ENCODE measurements around the gene OGFOD1. TPM values are rescaled to one million over a fixed set of nuclear protein-coding genes. Genes with fewer than 3 reads are reported as not detected.

The OGFOD1 gene
- total and polyA plus RNA-seq, 2 of the 13 experiments (the other 11 are each of a cell fraction or from before 2014, with no cell fraction given): 35.2 to 81.3 TPM

DNA sequence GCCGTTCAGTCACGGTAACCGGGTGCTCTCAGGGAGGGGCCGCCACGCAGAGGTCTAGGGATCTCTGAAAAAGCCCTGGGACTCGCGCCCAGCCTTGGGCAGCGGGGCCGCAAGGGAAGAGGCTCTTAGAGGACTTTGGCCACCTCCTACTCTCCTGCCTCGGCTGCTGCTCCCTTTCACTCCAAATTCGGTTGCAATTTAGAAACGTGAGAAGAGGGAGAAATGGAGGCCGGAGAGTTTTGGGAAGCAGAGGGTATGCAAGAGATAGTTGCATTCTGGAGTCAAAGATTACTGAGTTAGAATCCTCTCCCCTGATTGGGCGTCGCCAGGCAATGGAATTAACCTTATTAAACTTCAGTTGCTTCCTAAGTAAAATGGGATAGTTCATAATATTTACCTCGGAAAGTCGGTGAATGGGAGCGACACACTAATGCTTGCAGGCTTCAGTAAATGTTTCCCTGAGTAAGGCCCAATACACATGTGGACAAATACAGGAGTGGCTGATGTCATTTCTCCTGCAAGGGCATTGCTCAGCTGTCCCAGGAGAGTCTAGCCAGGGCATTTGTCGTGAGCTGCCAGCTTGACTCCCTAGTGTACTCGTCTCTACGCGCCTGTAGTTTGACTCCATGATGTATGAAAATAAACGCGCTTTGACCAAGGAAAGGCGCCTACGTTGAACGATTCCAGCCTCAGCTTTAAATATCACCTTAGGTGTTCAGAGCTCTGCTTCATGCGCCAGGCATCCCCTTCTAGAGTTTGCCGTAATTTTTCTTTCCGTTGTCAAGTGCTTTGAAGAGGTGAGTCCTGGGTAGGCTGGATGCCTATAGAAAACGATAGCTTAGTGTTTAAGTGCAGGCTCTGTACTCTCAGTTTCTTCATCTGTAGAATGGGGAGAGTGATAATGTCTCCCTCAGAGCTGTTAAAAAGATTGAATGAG, 667 bp downstream of the OGFOD1 start (continued):
- TF ChIP-seq, protein P1, sequence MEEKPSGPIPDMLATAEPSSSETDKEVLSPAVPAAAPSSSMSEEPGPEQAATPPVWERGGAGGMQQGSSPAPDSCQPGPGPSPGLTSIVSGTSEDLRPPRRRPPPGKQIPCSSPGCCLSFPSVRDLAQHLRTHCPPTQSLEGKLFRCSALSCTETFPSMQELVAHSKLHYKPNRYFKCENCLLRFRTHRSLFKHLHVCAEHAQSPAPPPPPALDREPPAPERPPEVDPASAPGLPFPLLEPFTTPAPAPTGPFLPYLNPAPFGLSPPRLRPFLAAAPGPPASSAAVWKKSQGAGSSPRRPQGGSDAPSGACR (CRISPR knock-in tag; IDR thresholded peaks at IDR 0.05): no peak
- TF ChIP-seq TAF15 (IDR thresholded peaks at IDR 0.05; ENCODE audit: low read depth, low read length, poor library complexity, severe bottlenecking): no peak
- TF ChIP-seq ETV6 (CRISPR knock-in tag; conservative IDR thresholded peaks at IDR 0.05): peak; percentile 17; the same call in 1 of the 2 replicates
- TF ChIP-seq MEIS2 (CRISPR knock-in tag; IDR thresholded peaks at IDR 0.05): peak; percentile 45; the same call in 1 of the 2 replicates
- no peak for TF ChIP-seq ARNTL (CRISPR knock-in tag; IDR thresholded peaks at IDR 0.05)
- TF ChIP-seq ZNF768 (CRISPR knock-in tag; IDR thresholded peaks at IDR 0.05): peak; percentile 23; the same call in 1 of the 2 replicates
- 0 out of 2 replicates have a peak, but pooled peaks have one; percentile 6 for TF ChIP-seq ZNF547 (CRISPR knock-in tag; IDR thresholded peaks at IDR 0.05)
- TF ChIP-seq, protein P2, sequence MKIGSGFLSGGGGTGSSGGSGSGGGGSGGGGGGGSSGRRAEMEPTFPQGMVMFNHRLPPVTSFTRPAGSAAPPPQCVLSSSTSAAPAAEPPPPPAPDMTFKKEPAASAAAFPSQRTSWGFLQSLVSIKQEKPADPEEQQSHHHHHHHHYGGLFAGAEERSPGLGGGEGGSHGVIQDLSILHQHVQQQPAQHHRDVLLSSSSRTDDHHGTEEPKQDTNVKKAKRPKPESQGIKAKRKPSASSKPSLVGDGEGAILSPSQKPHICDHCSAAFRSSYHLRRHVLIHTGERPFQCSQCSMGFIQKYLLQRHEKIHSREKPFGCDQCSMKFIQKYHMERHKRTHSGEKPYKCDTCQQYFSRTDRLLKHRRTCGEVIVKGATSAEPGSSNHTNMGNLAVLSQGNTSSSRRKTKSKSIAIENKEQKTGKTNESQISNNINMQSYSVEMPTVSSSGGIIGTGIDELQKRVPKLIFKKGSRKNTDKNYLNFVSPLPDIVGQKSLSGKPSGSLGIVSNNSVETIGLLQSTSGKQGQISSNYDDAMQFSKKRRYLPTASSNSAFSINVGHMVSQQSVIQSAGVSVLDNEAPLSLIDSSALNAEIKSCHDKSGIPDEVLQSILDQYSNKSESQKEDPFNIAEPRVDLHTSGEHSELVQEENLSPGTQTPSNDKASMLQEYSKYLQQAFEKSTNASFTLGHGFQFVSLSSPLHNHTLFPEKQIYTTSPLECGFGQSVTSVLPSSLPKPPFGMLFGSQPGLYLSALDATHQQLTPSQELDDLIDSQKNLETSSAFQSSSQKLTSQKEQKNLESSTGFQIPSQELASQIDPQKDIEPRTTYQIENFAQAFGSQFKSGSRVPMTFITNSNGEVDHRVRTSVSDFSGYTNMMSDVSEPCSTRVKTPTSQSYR (CRISPR knock-in tag; IDR thresholded peaks at IDR 0.05; ENCODE audit: borderline replicate concordance): no peak
- TF ChIP-seq, protein P3, sequence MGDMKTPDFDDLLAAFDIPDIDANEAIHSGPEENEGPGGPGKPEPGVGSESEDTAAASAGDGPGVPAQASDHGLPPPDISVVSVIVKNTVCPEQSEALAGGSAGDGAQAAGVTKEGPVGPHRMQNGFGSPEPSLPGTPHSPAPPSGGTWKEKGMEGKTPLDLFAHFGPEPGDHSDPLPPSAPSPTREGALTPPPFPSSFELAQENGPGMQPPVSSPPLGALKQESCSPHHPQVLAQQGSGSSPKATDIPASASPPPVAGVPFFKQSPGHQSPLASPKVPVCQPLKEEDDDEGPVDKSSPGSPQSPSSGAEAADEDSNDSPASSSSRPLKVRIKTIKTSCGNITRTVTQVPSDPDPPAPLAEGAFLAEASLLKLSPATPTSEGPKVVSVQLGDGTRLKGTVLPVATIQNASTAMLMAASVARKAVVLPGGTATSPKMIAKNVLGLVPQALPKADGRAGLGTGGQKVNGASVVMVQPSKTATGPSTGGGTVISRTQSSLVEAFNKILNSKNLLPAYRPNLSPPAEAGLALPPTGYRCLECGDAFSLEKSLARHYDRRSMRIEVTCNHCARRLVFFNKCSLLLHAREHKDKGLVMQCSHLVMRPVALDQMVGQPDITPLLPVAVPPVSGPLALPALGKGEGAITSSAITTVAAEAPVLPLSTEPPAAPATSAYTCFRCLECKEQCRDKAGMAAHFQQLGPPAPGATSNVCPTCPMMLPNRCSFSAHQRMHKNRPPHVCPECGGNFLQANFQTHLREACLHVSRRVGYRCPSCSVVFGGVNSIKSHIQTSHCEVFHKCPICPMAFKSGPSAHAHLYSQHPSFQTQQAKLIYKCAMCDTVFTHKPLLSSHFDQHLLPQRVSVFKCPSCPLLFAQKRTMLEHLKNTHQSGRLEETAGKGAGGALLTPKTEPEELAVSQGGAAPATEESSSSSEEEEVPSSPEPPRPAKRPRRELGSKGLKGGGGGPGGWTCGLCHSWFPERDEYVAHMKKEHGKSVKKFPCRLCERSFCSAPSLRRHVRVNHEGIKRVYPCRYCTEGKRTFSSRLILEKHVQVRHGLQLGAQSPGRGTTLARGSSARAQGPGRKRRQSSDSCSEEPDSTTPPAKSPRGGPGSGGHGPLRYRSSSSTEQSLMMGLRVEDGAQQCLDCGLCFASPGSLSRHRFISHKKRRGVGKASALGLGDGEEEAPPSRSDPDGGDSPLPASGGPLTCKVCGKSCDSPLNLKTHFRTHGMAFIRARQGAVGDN (CRISPR knock-in tag; IDR thresholded peaks at IDR 0.05): no peak
- TF ChIP-seq, protein P4, sequence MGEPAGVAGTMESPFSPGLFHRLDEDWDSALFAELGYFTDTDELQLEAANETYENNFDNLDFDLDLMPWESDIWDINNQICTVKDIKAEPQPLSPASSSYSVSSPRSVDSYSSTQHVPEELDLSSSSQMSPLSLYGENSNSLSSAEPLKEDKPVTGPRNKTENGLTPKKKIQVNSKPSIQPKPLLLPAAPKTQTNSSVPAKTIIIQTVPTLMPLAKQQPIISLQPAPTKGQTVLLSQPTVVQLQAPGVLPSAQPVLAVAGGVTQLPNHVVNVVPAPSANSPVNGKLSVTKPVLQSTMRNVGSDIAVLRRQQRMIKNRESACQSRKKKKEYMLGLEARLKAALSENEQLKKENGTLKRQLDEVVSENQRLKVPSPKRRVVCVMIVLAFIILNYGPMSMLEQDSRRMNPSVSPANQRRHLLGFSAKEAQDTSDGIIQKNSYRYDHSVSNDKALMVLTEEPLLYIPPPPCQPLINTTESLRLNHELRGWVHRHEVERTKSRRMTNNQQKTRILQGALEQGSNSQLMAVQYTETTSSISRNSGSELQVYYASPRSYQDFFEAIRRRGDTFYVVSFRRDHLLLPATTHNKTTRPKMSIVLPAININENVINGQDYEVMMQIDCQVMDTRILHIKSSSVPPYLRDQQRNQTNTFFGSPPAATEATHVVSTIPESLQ (CRISPR knock-in tag; conservative IDR thresholded peaks at IDR 0.05): no peak
- TF ChIP-seq, protein P5, sequence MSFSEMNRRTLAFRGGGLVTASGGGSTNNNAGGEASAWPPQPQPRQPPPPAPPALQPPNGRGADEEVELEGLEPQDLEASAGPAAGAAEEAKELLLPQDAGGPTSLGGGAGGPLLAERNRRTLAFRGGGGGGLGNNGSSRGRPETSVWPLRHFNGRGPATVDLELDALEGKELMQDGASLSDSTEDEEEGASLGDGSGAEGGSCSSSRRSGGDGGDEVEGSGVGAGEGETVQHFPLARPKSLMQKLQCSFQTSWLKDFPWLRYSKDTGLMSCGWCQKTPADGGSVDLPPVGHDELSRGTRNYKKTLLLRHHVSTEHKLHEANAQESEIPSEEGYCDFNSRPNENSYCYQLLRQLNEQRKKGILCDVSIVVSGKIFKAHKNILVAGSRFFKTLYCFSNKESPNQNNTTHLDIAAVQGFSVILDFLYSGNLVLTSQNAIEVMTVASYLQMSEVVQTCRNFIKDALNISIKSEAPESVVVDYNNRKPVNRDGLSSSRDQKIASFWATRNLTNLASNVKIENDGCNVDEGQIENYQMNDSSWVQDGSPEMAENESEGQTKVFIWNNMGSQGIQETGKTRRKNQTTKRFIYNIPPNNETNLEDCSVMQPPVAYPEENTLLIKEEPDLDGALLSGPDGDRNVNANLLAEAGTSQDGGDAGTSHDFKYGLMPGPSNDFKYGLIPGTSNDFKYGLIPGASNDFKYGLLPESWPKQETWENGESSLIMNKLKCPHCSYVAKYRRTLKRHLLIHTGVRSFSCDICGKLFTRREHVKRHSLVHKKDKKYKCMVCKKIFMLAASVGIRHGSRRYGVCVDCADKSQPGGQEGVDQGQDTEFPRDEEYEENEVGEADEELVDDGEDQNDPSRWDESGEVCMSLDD (CRISPR knock-in tag; IDR thresholded peaks at IDR 0.05; ENCODE audit: borderline replicate concordance): 0 out of 2 replicates have a peak, but pooled peaks have one; percentile 23
- TF ChIP-seq, protein P6, sequence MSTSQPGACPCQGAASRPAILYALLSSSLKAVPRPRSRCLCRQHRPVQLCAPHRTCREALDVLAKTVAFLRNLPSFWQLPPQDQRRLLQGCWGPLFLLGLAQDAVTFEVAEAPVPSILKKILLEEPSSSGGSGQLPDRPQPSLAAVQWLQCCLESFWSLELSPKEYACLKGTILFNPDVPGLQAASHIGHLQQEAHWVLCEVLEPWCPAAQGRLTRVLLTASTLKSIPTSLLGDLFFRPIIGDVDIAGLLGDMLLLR (CRISPR knock-in tag; IDR thresholded peaks at IDR 0.05): no peak
- no peak for TF ChIP-seq GZF1 (CRISPR knock-in tag; IDR thresholded peaks at IDR 0.05)

All from HepG2 (cell line).